PC-3 (cell line): ENCODE data around the gene HDAC9.

Experiments used
- EZH2 ChIP-seq: fragments of 300-600 bp; sonication (generic); IDR thresholded peaks from one replicate; pipeline ENCODE4 v1.6.1; 2017; ENCODE audit warnings: antibody characterized with exemption, mild to moderate bottlenecking, low read length; ENCODE audit not compliant: unreplicated experiment
- EZH2phosphoT487 ChIP-seq: fragments of 300-600 bp; sonication (generic); IDR thresholded peaks from 2 replicates; pipeline ENCODE4 v1.6.1; 2018; ENCODE audit warnings: mild to moderate bottlenecking, antibody characterized with exemption, low read length, borderline replicate concordance
- TF ChIP-seq, protein P1 (sequence below): fragments of 300-600 bp; sonication (generic); conservative IDR thresholded peaks from 2 replicates; pipeline ENCODE4 v1.5.1; 2017; ENCODE audit warnings: antibody characterized with exemption, low read depth, mild to moderate bottlenecking, low read length

DNA sequence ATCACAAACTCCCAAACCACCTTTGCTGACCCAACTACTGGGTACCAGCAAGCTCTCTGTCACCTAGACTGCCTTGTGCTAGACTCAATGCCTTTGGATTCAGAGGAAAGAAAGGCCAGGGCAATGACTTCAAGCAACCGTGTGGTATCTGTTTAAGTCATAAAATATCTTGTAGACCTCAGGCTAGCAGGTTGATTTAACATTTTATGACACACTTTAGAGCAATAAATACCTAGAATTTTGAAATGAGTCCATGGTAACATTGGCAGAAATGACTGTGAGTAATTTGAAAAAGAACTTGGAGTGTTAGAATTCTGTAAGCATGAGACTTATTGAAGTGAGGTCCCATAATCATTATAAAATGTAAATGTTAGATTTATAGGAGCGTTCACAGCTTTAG, 534.7 kb downstream of the HDAC9 start:
- TF ChIP-seq, protein P1, sequence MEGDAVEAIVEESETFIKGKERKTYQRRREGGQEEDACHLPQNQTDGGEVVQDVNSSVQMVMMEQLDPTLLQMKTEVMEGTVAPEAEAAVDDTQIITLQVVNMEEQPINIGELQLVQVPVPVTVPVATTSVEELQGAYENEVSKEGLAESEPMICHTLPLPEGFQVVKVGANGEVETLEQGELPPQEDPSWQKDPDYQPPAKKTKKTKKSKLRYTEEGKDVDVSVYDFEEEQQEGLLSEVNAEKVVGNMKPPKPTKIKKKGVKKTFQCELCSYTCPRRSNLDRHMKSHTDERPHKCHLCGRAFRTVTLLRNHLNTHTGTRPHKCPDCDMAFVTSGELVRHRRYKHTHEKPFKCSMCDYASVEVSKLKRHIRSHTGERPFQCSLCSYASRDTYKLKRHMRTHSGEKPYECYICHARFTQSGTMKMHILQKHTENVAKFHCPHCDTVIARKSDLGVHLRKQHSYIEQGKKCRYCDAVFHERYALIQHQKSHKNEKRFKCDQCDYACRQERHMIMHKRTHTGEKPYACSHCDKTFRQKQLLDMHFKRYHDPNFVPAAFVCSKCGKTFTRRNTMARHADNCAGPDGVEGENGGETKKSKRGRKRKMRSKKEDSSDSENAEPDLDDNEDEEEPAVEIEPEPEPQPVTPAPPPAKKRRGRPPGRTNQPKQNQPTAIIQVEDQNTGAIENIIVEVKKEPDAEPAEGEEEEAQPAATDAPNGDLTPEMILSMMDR, result no peak
- no peak for TF ChIP-seq EZH2phosphoT487
- no peak for TF ChIP-seq EZH2
